SJCRH30 (cell line): ENCODE results near the gene LYPD4. TPM values are rescaled to one million over a fixed set of nuclear protein-coding genes. Genes with fewer than 3 reads are reported as not detected.
A peak's percentile ranks its signal among the peaks of the same experiment; 100 is the strongest.
"Not testable (repeated sequence)": the region's sequence is repeated elsewhere in the genome, so short reads cannot be mapped to it uniquely, and the experiment has no call there.

ENCODE experiments used
- DNase-seq, 2 experiments: peaks; one replicate each; pipeline ENCODE4 v3.0.0-alpha.2; 2015 to 2020
- H3K27ac ChIP-seq: fragments of 250-450 bp; sonication (Bioruptor Pico); 2 replicates; pipeline ENCODE4 v1.5.1; 2020; ENCODE audit warnings: mild to moderate bottlenecking, moderate library complexity
- H3K27me3 ChIP-seq: fragments of 250-450 bp; sonication (Bioruptor Pico); 2 replicates; pipeline ENCODE4 v1.5.1; 2020; ENCODE audit warnings: mild to moderate bottlenecking, moderate library complexity
- H3K36me3 ChIP-seq: fragments of 250-450 bp; sonication (Bioruptor Pico); 2 replicates; pipeline ENCODE4 v1.5.1; 2020; ENCODE audit warnings: mild to moderate bottlenecking, moderate library complexity
- H3K4me1 ChIP-seq: fragments of 250-450 bp; sonication (Bioruptor Pico); 2 replicates; pipeline ENCODE4 v1.5.1; 2020; ENCODE audit warnings: mild to moderate bottlenecking, moderate library complexity
- H3K4me3 ChIP-seq: fragments of 250-450 bp; sonication (Bioruptor Pico); 2 replicates; pipeline ENCODE4 v1.5.1; 2020; ENCODE audit warnings: mild to moderate bottlenecking, moderate library complexity
- H3K9me3 ChIP-seq: fragments of 250-450 bp; sonication (Bioruptor Pico); replicated peaks from 2 replicates; pipeline ENCODE4 v1.5.1; 2020; ENCODE audit warnings: mild to moderate bottlenecking, moderate library complexity
- total RNA-seq: library from RNA; depleted of rRNA; stranded (reverse); fragments of >200 nt; shearing (Covaris generic); gene quantifications from 2 replicates; pipeline ENCODE4 v1.2.3, GENCODE V29; 2014

LYPD4 gene
- total RNA-seq, 1 experiment from 2014 or later = not detected

DNA sequence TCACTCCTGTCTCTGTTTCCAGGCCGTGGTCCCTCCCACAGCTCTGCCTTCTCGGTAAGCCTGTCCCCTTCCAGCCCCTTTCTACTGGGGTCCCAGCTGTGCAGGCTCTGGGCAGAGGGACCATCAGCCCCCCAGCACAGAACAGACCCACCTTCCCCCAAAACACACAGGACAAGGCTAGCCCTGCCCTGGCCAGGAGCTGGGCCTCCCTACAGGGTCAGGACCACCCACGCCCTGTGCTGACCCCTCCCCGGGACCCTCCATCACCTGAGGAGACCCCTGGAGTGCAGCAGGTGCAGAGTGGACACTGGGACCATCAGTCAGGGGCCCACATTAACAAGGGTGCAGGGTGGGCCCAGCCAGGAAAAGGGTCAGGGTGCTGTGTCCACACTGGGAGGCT is 34.2 kb downstream of the LYPD4 start:
- no peak overlapping the region for H3K27ac ChIP-seq
- no peak for DNase-seq

DNA sequence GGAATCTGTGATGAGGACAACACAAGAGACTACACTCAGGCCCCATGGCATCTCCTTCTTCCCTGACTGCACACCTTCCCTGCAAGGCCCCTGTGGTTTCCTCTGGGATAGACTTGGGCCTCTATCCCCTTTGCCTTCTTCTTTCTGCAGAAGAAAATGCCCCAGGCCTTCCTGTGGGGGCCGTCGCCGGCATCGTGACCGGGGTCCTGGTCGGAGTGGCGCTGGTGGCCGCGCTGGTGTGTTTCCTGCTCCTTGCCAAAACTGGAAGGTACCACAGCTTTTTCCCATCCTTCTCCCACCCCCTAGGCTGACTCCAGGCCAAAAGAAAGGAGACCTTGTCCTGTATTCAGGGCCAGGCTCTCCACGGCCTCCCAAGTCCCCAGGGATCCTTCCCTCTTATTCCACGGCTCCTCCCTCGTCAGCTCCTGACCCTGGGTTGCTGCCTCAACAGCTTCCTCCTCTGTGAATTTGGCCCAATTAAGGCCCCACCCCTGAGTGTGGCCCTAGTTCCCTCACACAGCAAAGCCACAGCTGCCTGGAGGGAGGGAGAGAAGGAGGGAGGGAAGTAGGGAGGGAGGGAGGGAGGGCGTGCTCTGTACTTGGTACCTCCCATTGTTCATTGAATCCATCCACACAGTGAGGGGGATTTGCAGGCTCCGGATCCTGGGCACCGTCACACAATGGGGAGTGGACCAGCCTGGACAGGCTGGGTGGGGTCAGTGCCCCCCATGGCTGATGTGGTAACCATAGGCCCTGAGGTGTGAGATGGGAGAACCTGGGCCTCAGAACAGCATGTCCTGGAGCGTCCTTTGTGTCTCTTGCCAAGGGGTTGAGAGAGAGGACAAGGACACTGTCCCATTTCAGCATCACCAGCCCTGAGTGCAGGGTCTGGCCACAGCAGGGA is 35.6 kb downstream of the LYPD4 start:
- no peak for DNase-seq
- Histone ChIP-seq H3K4me1 (no peaks in the 10 kb centered on the region), H3K4me3 (no peak overlapping the region), H3K27ac (no peak overlapping the region), H3K27me3 (peaks cover 12% of the 10 kb centered on the region), H3K9me3 (no peaks in the 10 kb centered on the region), H3K36me3 (no peaks in the 10 kb centered on the region)

More for the DNA sequence above, 34.2 kb downstream of the LYPD4 start:
- H3K36me3 ChIP-seq = no peaks in the 10 kb centered on the region
- H3K4me3 ChIP-seq = no peak overlapping the region
- H3K4me1 ChIP-seq = no peaks in the 10 kb centered on the region
- peaks cover 20% of the 10 kb centered on the region for H3K27me3 ChIP-seq
- H3K9me3 ChIP-seq = no peaks in the 10 kb centered on the region

DNA sequence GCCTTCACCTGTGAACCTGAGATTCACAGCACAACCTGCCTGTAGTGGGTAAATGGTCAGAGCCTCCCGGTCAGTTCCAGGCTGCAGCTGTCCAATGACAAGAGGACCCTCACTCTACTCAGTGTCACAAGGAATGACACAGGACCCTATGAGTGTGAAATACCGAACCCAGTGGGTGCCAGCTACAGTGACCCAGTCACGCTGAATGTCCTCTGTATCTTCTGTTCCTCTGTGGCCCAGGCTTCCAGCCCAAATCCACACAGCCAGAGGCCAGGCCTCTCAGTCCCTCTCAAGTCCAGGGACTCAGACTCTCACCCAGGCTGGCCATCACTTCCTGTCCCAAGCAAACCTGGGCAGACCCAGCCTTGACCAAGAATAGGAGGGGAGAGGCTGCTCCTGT is 37.3 kb downstream of the LYPD4 start:
- Histone ChIP-seq H3K9me3 (no peaks in the 10 kb centered on the region), H3K27ac (no peak overlapping the region), H3K4me3 (no peak overlapping the region), H3K4me1 (no peaks in the 10 kb centered on the region), H3K36me3 (no peaks in the 10 kb centered on the region), H3K27me3 (peaks cover 12% of the 10 kb centered on the region)
- DNase-seq = no peak

DNA sequence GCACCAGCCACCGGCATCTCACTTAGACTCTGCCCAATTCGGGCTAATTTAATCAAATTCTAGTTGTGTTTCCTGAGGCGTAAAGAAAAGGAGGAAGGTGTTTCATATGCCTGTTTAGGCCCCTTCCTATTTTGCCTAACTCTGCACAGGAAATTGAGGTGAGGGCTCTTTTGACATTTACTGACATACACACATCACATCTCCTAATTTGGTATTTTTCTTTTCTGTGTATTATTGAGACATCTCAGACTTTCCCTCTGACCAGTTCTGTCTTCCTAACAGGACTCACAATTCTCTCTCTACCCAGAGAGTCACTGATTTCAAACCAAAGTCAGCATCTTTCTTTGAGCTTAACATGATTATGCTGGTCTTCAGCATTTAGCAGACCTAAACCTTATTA is 40.1 kb downstream of the LYPD4 start:
- Histone ChIP-seq H3K27me3 (peaks cover 8% of the 10 kb centered on the region), H3K36me3 (no peaks in the 10 kb centered on the region), H3K27ac (no peak overlapping the region), H3K4me3 (no peak overlapping the region), H3K4me1 (no peaks in the 10 kb centered on the region), H3K9me3 (no peaks in the 10 kb centered on the region; the same call in 1 of the 2 replicates)
- DNase-seq = no peak

DNA sequence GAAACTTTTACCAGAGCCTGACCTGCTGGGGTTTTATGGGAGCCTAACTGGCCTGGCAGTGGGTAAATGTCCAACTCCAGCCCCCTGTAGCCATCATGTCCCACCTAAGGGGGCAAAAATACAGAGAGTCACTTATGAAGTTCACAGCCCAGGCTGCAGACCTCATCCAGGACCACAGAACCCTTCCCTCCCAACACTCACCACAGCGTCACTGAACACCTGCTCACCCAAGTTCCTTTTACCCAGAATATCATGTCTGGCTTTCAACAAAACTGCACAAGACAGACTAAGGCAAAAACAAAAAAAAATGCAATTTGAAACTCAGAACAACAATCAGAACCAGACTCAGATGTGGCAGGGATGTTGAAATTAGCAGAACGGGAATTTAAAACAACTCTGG is 41.7 kb downstream of the LYPD4 start:
- Histone ChIP-seq H3K36me3 (no peaks in the 10 kb centered on the region), H3K27ac (no peak overlapping the region), H3K27me3 (peaks cover 11% of the 10 kb centered on the region), H3K9me3 (no peaks in the 10 kb centered on the region; the same call in 1 of the 2 replicates), H3K4me3 (no peak overlapping the region), H3K4me1 (no peaks in the 10 kb centered on the region)
- DNase-seq = no peak

DNA sequence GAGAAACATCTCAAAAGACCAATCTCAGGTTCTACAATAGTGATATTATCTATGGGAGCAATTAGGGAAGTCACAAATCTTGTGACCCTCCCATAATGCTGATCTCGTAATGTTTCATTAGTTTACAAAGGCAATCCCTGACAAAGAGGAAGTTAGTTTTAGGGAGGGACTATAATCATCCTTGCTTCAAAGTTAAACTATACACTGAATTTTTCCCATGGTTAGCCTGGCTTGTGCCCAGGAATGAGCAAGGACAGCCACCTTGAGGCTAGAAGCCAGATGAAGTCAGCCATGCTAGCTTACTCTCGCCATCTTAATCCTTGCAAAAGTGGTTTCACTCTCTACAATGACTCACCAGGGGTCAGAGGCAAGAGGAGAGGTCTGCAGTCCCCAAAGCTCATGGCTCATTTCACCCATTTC is 42.7 kb downstream of the LYPD4 start:
- no peaks in the 10 kb centered on the region for H3K36me3 ChIP-seq
- no peaks in the 10 kb centered on the region; the same call in 1 of the 2 replicates for H3K9me3 ChIP-seq

DNA sequence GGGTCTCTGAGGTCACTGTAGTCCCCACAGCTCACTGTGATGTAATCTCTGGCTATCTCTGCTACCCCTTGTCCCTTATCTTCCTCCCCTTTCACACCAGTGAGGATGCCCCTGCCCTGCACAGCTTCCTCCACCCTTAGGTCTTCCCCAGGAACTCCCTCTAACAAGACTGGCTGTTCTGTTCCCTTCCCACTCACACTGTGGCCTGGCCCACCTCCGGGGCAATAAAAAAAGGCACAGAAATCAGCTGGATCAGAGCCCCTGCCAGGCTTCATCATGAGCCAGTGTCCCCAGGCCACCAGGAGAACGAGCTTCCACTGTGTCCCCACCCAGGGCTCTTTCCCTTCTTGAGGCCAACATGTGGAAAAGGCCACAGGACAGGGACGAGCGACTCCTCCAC is 43.5 kb downstream of the LYPD4 start:
- H3K27ac ChIP-seq = no peak overlapping the region
- no peak for DNase-seq
- H3K36me3 ChIP-seq = no peaks in the 10 kb centered on the region
- H3K27me3 ChIP-seq = peaks cover 3% of the 10 kb centered on the region; the same call in 1 of the 2 replicates
- H3K9me3 ChIP-seq = no peaks in the 10 kb centered on the region; the same call in 1 of the 2 replicates
- H3K4me1 ChIP-seq = no peaks in the 10 kb centered on the region
- H3K4me3 ChIP-seq = no peak overlapping the region

More for the DNA sequence above, 42.7 kb downstream of the LYPD4 start:
- H3K27ac ChIP-seq = no peak overlapping the region
- no peaks in the 10 kb centered on the region for H3K4me1 ChIP-seq
- no peak for DNase-seq
- no peak overlapping the region for H3K4me3 ChIP-seq
- peaks cover 5% of the 10 kb centered on the region; the same call in 1 of the 2 replicates for H3K27me3 ChIP-seq

DNA sequence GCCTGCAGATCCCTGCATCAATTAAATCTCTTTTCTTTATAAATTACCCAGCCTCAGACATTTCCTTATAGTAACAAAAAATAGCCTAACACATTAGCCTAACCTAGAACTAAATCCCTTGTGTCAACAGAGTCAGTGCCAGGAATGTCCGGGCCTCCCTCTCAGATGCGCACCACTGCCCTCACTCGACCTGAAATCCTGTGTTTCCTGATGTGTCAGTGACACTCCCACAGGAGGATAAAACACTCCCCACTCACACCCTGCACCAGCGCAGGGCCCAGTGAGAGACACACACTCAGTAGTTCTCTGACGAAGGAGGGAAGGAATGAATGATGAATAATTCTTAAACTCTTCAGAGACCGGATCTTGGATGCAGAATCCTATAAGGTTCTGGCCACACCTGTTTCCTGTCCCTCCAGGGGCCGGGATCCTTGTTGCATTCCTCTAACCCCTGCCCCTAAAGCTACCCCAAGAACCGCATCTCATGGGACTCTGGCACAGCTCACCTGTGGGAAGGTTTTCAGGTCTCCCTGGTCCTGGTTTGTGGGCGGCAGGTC is 45.0 kb downstream of the LYPD4 start:
- H3K27ac ChIP-seq = no peak overlapping the region
- DNase-seq = no peak
- H3K27me3 ChIP-seq = 0 out of 2 replicates have a peak, but pooled peaks cover 3% of the 10 kb centered on the region
- H3K36me3 ChIP-seq = no peaks in the 10 kb centered on the region
- H3K4me3 ChIP-seq = no peak overlapping the region
- no peaks in the 10 kb centered on the region for H3K4me1 ChIP-seq
- no peaks in the 10 kb centered on the region; the same call in 1 of the 2 replicates for H3K9me3 ChIP-seq

DNA sequence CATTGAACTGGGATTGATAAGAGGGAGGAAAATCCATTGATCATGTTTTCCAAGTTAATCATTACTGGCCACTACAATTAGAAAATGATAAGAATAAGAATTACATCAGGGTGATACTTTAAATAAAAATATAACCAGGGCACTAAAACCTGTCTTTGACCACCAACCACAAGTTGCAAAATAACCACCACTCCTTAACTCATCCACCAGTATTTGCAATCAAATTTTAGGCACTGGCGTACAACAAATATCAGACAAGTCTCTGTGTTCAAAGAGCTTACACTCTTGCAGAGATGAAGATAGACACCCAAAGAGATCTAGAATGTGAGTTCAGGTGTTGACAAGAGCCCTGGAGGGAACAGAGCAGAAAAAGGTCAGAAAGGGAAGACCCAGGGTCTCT is 47.6 kb downstream of the LYPD4 start:
- Histone ChIP-seq H3K9me3 (no peaks in the 10 kb centered on the region; the same call in 1 of the 2 replicates), H3K4me1 (no peaks in the 10 kb centered on the region), H3K36me3 (no peaks in the 10 kb centered on the region), H3K27me3 (peaks cover 9% of the 10 kb centered on the region), H3K27ac (no peak overlapping the region), H3K4me3 (no peak overlapping the region)
- no peak for DNase-seq

DNA sequence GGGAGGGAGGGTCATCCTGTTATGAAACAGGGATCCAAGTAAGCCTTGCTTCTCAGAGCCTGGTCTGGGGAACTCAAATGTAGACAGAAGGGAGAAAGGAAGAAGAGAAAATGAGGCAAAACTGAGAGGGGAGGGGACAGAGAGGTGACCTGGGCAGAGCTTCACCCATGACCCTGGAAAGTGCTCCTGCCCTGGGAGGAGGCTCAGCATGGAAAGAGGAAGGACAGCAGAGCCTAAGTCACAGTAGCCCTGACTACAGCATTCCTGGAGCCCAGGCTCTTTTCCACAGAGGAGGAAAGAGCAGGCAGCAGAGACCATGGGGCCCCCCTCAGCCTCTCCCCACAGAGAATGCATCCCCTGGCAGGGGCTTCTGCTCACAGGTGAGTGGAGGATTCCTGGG is 48.1 kb downstream of the LYPD4 start, which contains the start of gene CEACAM3:
Gene CEACAM3 (plus strand): TSS at position 226 of the 400 bp plus-strand sequence. CDS start 91 bp downstream, at position 317.
- H3K4me1 ChIP-seq = no peaks in the 10 kb centered on the region
- peaks cover 11% of the 10 kb centered on the region for H3K27me3 ChIP-seq
- H3K27ac ChIP-seq = no peak within 1 kb of the TSS
- no peaks in the 10 kb centered on the region for H3K36me3 ChIP-seq
- no peak for DNase-seq
- H3K9me3 ChIP-seq = no peaks in the 10 kb centered on the region; the same call in 1 of the 2 replicates
- H3K4me3 ChIP-seq = no peak within 1 kb of the TSS

DNA sequence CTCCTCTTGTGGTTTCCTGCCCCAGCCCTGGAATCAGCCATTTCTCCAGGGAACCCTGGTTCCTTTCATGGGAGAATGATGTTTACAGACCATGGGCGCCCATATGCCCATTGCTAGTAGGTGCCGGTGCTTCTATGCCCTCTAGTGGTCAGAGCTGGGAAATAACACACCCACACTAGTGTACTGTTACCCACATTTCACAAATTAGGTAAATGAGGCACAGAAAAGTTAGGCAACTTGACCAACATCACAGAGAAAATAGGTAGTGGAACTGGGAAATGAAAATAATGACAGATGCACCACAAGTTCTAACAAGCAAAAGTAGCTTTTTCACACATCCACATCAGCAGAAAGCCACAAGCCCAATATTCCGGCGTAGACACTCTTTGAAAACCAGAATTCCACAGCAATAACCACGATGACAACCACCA is 49.4 kb downstream of the LYPD4 start:
- peak; percentile 60 to 80 for DNase-seq
- H3K27me3 ChIP-seq = peaks cover 18% of the 10 kb centered on the region
- no peaks in the 10 kb centered on the region for H3K4me1 ChIP-seq
- no peaks in the 10 kb centered on the region for H3K9me3 ChIP-seq
- no peaks in the 10 kb centered on the region for H3K36me3 ChIP-seq
- no peak overlapping the region for H3K4me3 ChIP-seq
- H3K27ac ChIP-seq = no peak overlapping the region

DNA sequence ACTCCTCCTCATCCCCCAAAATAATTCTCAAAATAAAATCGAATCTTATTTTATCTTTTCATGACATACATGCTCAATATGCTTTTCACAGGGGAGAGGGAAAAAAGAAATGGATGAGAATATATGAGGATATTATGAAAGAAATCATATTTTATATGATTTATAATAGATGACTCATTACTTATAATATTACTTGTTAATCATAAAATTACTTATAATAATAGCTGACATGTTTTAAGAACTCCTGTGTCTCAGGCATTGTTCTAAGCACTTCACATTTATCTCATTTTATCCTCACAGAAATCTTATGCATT is 51.1 kb downstream of the LYPD4 start:
- Histone ChIP-seq H3K4me1 (peaks cover 4% of the 10 kb centered on the region; the same call in 1 of the 2 replicates), H3K27ac (no peak overlapping the region), H3K4me3 (no peak overlapping the region), H3K9me3 (no peaks in the 10 kb centered on the region), H3K27me3 (peaks cover 20% of the 10 kb centered on the region), H3K36me3 (no peaks in the 10 kb centered on the region)
- DNase-seq = no peak

DNA sequence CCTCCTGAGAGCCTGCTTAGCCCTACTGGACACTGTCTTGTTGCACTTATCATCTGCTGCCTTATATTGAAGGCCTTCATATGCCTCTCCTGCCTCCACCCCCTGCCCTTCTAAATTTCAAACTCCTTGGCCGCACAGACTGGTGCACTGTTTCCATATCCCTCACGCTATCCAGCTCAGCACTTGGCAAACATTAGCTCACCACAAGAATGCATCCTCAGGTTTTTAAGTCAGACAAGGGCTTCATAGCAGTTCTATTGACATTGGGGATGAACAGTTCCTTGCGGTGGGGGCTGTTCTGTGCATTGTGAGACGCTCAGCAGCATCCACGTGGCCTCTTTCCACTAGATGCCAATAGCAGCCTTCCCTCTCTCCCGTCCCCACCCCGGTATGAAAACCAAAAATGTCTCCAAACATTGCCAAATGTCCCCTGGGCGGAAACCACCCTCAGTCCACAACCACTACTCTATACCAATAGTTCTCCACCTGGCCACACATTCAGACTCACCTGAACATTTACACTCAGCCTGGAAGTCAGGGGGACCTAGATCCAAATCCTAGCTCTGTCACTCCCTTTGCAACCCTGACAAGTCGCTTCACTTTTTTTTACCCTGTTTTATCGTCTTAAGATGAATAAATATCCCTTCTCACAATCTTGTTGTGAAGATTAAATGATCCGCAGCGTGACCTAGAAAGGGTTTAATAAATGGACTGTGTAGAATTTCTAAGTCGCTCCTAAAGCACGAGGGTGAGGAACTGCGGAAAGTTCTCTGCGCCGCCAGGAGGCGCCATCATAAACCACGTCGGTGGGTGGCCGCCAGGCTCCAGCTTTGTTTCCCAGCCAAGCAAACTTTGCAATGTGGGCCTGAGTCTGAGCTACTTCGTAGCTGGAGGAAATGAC is 51.7 kb downstream of the LYPD4 start:
- peaks cover 4% of the 10 kb centered on the region; the same call in 1 of the 2 replicates for H3K4me1 ChIP-seq
- H3K9me3 ChIP-seq = no peaks in the 10 kb centered on the region
- peaks cover 21% of the 10 kb centered on the region for H3K27me3 ChIP-seq
- no peaks in the 10 kb centered on the region for H3K36me3 ChIP-seq
- DNase-seq = peak; percentile 42 to 68
- no peak overlapping the region for H3K27ac ChIP-seq
- H3K4me3 ChIP-seq = no peak overlapping the region

DNA sequence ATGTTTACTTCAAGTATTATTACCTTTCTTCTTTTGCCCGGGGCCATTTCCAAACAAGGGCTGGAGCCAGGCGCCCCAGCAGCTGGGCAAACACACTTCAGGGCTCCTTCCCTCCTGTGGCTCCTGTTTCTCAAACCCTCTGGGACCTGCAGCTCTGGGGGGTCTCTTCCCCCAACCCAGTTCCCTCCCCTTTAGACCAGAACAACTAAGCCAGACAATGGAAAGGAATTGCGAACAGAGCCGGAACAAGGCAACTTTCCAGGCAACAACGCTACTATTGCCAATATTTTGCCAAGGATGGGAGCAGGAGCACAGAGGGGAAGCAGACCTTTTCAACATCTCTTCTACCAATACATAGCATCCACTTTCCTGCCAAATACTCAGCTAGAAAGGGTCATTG is 55.4 kb downstream of the LYPD4 start:
- H3K27me3 ChIP-seq = peaks cover 43% of the 10 kb centered on the region
- H3K36me3 ChIP-seq, H3K4me1 ChIP-seq, H3K9me3 ChIP-seq, H3K4me3 ChIP-seq, H3K27ac ChIP-seq: not testable (repeated sequence)
- peak; percentile 44 to 54 for DNase-seq
